Embryonic facial prominence (tissue), 1 donor: ENCODE measurements around the gene JMJD1C.

Experiments used
- DNase-seq: peaks from one replicate; pipeline ENCODE4 v3.0.0-alpha.2; 2016; ENCODE audit errors: extremely low spot score

Gene JMJD1C

GRCh38 chr10:63481815-63482421 is 16.1 kb upstream of the JMJD1C start:
- DNase-seq: no peak

- DNase-seq: no peak
These were observed 14.5 kb upstream of the JMJD1C start for GRCh38 chr10:63480237-63480636.

GRCh38 chr10:63478564-63478963 is 12.8 kb upstream of the JMJD1C start:
- DNase-seq: no peak

GRCh38 chr10:63477927-63478326 is 12.2 kb upstream of the JMJD1C start:
- DNase-seq: no peak

- DNase-seq: no peak
These were observed 8.7 kb upstream of the JMJD1C start for GRCh38 chr10:63474488-63474887.

- no peak for DNase-seq
These were observed 5.2 kb upstream of the JMJD1C start for GRCh38 chr10:63470928-63471327.

GRCh38 chr10:63468947-63469346 is 3.2 kb upstream of the JMJD1C start:
- DNase-seq: no peak

- DNase-seq: no peak
These were observed 2.1 kb upstream of the JMJD1C start for GRCh38 chr10:63467841-63468240.

GRCh38 chr10:63466144-63466935 is 563 bp upstream of the JMJD1C start:
- no peak for DNase-seq

- no peak for DNase-seq
These were observed 1.1 kb downstream of the JMJD1C start for GRCh38 chr10:63464402-63465292.

- no peak for DNase-seq
These were observed 3.3 kb downstream of the JMJD1C start for GRCh38 chr10:63462442-63462841.

GRCh38 chr10:63458177-63458576 is 7.6 kb downstream of the JMJD1C start:
- no peak for DNase-seq

- no peak for DNase-seq
These were observed 8.2 kb downstream of the JMJD1C start for GRCh38 chr10:63457594-63457993.

GRCh38 chr10:63456437-63457210 is 9.2 kb downstream of the JMJD1C start:
- DNase-seq: no peak

GRCh38 chr10:63455507-63455906 is 10.3 kb downstream of the JMJD1C start:
- DNase-seq: no peak

GRCh38 chr10:63454631-63455030 is 11.1 kb downstream of the JMJD1C start:
- no peak for DNase-seq

GRCh38 chr10:63452524-63452923 is 13.3 kb downstream of the JMJD1C start:
- DNase-seq: no peak

- no peak for DNase-seq
These were observed 18.9 kb downstream of the JMJD1C start for GRCh38 chr10:63446716-63447440.

- DNase-seq: no peak
These were observed 24.4 kb downstream of the JMJD1C start for GRCh38 chr10:63441404-63441803.

GRCh38 chr10:63439607-63440006 is 26.2 kb downstream of the JMJD1C start:
- no peak for DNase-seq
